ELR (cell line): Measurements from ENCODE around the gene CNOT8.
A peak's percentile ranks its signal among the peaks of the same experiment; 100 is the strongest.
"Not testable (repeated sequence)": the region's sequence is repeated elsewhere in the genome, so short reads cannot be mapped to it uniquely, and the experiment has no call there.

ENCODE experiments used
- DNase-seq: peaks from one replicate; pipeline ENCODE4 v3.0.0-alpha.2; 2015; ENCODE audit warnings: low read depth

Gene CNOT8

DNA sequence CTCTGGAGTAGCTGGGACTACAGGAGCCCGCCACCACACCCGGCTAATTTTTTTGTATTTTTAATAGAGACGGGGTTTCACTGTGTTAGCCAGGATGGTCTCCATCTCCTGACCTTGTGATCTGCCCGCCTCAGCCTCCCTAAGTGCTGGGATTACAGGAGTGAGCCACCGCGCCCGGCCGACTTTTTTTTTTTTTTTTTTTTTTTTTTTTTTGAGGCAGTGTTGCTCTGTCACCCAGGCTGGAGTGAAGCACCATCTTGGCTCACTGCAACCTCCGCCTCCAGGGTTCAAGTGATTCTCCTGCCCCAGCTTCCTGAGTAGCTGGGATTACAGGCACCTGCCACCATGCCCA is 22.8 kb upstream of the CNOT8 start:
- not testable (repeated sequence) for DNase-seq

DNA sequence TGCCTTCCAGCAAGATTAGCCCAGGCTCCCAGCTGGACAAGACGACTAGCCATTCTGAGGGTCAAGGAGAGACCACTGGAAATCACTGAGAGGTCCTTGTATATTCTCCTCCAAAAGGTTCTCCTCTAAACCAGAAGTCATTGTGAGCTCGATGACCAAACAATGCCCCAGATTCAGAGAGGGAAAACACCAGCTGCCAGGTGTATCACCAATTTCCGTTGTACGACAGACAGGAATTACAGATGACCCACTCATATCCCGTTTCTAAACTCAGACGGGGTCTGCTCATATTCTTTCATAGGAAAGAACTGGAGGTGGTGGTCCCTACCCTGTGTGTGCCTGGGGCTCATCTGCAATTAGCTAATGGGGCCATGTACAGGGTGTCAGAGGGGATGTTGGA is 22.2 kb upstream of the CNOT8 start:
- no peak for DNase-seq

DNA sequence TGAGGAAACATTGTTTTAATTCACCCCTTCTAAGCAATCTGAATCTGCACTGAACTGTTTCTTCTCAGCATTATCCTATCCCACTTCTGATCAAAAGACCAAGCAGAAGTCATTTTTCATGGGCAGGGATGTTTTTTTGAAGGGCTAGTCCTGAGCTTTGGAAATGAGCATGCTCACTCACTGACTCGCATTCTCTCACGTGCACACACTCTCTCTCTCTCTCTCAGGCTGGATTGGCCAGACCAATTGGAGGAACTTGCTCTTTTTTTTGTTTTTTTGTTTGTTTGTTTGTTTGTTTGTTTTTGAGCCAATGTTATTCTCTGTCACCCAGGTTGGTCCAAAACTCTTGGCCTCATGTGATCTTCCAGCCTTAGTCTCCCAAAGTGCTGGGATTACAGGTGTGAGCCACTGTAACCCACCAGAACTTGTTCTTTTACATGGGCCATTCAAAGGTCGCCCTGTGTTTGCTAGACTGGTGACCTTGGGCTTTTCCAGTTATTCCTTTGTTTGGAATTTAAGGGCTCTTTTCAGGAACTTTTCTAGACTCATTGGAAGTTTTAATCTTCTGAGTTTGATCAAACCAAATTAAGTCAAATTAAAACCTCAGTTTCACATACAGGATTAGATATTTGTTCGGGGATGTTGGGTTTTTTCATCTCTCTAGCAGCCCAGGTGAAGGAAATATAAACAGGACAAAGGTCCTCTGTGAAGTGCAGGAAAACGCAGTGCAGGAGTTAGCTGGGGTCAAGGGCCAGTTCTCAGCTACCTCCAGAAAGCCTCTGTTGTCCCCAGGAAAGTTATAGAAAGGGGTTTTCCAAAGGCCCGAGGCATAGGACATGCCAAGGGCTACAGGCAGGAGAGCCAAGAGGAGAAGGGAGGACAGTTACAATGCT is 21.2 kb upstream of the CNOT8 start:
- DNase-seq = no peak

DNA sequence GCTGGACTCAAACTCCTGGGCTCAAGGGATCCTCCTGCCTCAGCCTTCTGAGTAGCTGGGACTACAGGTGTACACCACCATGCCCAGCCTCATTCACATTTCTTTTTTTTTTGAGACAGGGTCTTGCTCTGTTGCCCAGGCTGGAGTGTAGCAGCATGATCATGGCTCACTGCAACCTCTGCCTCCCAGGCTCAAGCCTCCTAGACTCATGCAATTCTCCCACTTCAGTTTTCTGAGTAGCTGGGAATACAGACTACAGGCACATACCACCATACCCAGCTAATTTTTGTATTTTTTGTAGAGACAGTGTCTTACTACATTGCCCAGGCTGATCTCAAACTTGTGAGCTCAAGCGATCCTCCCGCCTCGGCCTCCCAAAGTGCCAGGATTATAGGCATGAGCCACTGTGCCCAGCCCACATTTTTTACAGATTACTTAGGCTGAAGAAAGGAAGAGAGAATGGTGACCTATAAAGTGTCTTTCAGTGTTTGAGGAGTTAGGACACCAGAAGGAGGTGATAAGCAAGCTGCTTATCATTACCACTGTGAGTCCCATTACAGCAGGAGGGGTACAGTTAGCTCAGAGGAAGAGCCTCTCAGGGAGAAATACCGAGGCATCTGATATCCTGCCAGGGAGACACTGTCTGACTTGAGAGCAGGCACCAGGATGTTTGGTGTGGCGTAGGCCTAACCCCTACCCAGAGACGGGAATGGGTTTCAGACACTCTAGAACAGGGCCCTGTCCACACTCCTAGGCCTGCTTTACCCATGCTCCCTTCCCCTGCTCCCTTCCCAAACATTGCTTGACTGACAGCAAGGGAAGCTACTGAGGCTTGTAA is 17.8 kb upstream of the CNOT8 start:
- no peak for DNase-seq

DNA sequence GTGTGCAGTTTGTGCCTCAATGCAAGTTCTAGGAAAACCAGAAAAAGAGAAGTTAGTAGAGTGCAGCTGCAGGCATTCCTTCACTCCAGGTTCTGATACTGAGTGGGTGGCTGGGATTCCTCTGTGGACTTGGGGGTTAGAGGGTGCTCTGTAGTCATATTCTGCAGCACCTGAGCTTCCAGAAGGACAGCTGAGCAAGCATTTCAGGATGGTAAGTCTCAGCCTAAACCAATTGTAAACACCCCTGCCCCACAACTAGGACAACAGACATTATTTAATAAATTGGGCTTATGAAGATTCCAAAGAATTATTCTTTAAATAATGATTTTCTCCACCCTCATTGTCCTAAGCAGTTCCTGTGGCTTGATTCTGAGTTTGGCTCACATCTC is 17.2 kb upstream of the CNOT8 start:
- DNase-seq = no peak

DNA sequence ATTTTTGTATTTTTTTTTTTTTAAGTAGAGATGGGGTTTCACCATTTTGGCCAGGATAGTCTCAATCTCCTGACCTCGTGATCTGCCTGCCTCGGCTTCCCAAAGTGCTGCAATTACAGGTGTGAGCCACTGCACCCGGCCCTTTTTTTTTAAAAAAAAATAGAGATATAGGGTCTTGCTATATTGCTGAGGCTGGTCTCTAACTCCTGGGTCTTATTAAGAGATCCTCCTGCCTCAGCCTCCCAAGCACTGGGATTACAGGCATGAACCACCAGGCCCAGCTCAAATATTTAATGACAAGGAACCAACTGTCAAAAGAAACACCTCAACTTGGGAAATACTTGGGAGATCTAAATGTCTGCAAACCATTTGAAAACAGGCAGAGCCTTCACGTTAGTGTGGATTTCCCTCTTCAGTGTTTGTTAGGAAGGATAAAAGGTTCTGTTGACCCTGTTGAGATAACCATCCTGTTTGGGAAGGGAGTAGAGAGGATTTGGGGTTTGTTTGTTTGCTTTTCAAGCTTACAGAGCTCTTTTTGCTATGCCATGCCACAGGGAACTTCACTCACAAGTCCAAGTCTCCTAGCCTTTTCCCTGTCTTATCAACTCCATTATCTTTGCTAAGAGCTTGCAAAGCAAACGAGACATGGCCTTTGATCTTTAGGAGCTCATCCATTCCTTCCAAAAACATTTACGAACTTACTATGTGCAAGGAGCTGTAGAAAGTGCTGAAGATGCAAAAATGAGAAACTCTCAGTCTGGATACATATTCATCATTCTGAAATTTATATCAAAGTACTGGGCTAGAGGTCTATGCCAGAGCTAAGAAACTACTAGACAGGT is 15.5 kb upstream of the CNOT8 start:
- no peak for DNase-seq

DNA sequence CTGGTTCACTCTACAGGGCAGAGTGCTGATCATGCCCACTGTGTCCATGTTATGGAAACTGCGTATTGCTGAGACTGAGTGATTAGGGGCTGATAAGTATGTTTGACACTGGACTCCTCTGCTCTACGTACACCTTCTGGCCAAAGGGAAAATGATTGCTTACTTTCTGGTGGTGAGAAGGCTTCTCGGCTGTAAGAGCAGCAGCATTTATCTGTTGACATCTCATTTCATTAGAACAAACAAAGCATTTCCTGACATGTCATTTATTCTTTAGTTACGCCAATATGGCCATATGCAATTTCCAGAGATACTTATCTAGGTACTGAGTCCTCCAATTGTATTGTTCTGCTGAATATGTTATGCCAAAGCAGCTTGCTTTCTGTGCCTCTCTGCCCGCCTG is 13.6 kb upstream of the CNOT8 start:
- DNase-seq = no peak

DNA sequence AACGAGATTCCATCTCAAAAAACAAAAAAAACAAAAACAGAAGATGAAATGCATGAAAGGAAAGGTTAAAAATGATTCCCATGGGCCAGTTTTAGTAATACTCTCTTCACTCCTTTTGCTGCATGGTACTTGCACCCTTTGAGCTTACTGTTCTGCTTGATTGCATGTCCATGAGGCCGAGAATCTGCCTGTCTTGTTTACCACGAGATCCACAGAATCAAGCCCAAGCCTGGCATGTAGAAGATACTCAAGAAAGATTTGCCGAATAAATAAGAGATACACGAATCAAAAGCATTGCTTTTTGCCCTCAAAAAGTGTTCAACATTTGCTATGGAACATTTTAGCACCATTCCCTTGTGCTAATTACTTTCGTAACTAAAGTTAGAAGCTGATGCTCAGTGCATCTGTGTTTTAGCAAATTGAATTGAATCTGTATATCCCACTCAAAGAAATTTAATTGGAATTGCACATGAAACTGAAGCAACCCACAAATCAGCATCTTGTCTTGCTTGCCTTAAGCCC is 9.1 kb upstream of the CNOT8 start:
- DNase-seq = no peak

DNA sequence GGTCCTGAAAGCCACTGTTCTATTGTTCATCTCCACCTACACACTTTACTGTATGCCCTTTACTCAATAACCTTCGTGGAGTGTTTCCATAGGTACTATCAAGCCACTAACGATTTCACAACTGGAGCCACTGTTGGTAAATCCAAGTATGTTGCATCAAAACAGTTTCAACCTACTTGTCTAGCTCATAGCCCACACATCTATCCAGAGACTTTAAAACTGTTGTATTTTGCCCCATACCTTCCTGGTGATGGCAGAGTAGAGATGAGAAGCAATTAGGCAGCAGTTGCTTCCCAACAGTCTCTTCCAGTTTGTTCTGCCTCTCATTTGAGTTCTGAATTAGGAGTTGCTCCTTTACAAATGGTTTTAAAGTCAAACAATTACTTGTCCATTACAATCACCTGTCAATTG is 8.6 kb upstream of the CNOT8 start:
- no peak for DNase-seq

DNA sequence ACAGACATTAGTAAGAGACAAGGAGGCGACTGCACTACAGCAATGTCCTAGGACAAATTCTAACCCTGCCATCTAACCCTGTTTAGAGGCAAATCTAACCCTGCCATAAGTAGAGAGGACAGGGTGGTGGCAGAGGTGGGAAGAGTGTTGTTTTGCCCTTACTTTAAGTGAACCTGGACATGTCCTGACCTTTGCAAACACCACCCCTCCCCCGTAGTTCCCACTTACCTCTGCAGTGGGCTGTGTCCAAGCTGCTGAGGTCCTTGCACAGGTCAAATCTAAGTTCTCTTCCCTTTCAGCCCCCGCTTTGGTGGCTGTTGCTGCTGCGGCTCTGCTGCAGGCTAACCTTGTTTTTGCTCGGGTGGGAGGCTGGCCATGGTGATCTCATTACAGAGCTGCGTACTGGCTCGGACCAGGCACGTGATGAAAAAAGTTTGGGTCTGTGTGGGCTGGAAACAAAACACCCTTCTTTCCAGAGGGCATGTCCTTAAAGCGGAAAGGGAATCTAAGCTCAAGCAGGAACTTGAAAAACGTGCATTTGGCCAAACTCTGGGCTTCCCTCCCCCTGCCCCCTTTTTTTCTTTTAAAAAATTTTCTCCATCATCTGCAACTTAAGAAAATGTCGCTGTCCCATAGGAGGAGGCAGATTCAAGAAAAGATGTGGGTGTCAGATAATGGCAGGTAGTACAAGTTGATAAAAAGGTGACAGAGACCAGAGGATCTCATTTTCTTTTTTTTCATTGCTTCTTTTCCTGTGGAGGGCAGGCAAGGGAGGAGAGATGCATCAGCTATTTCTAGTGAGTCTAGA is 8.0 kb upstream of the CNOT8 start, which contains the start of gene FAXDC2:
Gene FAXDC2 (minus strand): TSS at position 349 of the 808 bp plus-strand sequence. CDS start 12,425 bp downstream, outside the sequence.
- DNase-seq = peak; percentile 73

DNA sequence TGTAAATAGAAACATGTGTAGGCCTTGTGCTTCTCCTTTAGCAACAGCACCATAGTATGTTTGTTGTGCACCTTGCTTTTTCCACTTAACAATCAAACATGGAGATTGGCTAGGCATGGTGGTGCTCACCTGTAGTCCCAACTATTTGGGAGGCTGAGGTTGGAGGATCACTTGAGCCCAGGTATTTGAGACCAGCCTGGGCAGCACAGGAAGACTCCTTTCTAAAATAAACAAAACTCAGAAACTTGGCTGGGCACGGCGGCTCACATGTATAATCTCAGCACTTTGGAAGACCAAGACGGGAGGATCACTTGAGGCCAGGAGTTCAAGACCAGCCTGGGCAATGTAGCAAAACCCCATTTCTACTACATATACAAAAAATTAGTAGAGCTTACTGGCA is 7.1 kb upstream of the CNOT8 start:
- DNase-seq = no peak

DNA sequence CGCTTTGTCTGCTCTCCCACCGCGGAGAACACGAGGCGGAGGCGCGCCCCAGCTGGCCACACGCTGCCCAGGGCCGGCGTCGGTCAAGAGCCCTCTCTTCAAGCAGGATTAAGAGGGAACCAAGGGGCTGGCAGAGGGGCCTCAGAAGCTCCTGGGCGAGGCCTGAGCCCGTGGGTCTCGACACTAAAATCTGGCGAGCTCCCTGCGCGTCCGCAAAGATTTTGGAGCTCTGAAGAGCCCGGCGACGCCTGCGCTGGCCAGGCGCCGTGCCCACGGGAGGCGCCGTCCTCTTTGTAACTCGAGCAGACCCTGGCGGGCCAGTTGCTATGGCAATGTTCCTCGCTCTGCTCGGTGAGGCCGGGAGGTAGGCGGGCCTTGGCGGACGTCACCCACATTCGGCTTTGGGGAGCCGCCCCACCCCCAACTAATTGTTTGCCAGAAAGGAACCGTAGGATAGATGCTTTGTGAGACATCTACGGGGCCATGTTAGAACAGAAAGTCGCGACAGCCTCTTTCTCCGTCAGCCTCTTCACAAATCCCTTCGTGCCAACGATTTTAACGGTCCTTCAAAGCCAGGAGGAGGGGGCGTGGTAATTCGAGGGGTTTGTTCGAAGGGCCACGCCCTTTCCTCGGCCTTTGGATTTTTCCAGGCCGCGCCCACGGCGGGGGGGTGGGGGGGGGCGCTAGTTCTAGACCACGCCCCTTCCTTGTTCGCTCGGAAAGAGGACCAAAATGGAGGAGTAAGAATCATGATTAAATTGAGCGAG is 714 bp upstream of the CNOT8 start:
- DNase-seq = peak; percentile 97

DNA sequence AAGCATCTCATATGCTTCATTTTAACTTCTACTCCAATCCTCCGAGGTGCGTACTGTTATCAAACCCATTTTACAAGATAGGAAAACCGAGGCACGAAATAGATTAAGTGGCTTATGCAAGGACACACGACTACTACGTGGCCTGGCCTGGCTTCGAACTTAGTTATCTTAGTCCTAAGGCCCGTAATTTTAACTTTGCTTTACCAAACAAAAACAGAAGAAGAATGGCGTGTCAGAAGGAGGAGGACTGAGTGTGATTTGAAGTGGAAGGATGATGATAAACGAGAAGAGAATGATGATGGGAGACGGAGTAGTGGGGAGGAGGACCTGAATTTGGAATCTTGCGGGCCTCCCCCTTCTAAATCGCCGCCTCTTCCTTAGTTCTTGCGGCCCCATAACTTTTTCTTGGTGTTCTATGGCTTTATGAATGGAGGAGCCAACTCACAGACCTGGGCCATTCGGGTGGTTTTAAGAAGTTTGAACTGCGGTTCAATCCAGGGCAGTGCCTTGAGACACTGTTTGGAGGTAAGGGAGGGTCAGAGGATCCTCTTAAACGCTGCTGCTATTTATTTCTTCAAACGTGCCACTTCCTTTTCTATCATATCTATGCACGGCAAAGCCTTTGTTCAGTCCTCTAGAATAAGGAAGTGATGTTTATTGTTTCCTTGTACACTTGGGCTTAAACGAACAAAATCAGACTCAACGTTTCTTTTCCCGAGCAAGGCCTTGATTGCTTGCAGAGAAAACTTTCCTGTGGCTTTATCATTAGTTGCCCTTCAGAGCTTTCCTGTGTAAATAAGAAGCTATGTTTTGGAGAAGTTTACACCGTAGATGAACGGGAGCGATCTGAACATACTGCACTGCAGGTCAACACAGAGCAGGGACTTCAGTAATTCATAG is 795 bp downstream of the CNOT8 start:
- peak; percentile 40 for DNase-seq

DNA sequence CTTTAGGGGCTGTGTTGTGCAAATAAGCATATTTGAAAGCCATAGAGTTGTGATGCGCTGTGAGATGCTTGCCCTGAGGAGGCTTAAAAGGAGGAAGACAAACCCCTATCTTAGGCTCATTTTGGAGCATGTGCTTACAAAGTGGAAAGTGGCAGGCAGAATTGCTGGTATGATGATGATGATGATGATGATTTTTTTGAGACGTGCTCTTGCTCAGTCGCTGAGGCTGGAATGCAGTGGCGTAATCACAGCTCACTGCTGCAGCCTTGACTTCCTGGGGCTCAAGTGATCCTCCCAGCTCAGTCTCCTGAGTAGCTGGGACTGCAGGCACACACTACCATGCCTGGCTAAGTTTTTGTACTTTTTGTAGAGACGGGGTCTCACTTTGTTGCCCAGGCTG is 1.7 kb downstream of the CNOT8 start:
- peak; percentile 76 for DNase-seq

DNA sequence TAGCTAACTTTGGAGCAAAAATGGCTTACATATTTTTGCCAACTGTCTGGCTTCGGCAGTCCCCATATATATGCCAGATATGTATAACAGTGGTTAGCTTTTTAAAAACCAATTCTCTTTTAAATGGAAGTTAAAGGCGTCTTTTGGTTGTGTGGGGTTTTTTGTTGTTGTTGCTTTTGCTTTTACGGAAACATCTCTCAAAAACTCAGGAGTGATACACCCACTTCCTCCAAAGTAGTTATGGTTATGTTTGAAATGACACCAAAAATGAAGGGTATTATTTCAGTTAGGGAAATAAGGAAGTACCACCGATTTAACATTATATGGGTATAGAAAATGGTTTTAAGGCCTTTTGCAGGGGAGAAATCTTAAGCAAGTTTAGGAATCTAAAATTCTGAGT is 2.3 kb downstream of the CNOT8 start:
- DNase-seq = no peak

DNA sequence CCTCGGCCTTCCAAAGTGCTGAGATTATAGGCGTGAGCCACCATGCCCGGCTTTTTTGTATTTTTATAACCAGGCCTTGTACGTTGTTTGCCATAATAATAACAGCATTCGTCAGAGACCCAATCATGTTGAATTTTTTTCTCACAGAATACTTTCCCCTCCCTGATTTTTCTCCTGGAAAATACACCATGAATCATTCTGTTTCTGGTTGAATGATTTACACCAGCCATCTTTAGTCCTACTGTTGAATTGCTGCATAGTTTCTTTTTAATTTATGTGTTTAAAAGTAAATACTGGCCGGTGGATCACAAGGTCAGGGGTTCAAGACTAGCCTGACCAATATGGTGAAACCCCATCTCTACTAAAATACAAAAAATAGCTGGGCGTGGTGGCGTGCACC is 3.5 kb downstream of the CNOT8 start:
- DNase-seq = no peak

DNA sequence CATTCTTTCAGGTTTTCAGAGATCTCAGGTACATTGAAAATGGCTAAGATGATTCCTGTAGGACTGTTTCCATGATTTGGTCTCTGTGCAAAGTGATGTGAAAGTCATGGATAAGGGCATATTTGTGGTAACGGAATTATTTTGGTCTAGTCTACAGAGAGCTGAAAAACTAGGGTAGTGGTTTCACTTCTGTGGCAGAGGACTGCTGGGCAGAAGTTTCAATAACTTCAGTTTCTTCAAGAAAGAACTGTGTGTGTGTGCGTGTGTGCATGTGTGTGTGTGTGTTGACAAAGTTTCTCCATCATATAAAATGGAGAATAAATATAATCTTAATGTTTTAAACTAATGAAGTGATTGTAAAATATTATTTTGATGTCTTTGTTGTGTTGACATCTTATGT is 4.3 kb downstream of the CNOT8 start:
- DNase-seq = no peak

DNA sequence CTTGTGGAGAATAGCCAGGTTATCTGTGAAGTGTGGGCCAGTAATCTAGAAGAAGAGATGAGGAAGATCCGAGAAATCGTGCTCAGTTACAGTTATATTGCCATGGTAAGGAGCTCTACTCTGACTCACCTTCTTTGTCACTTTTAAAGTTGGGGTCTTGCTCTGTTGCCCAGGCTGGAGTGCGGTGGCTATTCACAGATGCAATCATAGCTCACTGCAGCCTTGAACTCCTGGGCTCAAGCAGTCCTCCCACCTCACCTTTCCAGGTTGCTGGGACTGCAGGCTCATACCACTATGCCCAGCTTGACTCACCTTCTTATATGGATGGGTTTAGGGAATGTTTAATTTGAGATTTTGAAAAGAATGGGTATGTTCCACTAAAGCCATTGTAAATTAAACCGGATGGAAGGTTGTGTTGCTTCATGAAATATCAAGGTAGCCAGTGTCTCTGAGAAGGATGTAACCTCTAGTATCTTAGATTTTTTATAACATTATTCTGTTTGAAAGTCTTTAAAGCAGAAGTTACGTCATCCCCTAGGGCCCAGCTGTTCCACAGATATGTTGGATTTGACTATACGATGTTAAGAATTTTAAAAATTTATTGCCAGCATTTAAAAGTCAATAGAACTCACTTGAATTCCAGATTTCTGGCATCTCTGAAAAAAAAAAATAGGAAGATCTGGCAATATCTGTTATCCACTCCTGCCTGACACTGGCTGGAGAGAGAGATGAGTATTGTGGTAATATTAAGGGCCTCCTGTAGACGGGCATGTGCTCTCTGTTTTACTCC is 5.1 kb downstream of the CNOT8 start:
- no peak for DNase-seq
